Measurements from ENCODE around the gene RBFA.

DNA sequence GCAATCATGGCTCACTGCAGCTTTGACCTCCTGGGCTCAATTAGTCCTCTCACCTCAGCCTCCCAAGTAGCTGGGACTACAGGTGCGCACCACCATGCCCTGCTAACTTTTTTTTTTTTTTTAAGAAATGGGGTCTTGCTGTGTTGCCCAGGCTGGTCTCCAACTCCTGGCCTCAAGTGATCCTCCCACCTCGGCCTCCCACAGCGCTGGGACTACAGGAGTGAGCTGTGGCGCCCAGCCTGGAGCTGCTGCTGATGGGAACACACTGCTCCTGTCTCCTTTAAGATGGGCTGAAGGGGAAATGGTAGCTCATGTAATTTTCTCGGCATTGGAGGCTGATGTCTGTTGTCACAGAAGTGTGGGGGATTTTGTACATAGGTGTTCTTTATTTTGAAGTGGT lies 39.9 kb downstream of the RBFA start:
- TF ChIP-seq, protein P1, sequence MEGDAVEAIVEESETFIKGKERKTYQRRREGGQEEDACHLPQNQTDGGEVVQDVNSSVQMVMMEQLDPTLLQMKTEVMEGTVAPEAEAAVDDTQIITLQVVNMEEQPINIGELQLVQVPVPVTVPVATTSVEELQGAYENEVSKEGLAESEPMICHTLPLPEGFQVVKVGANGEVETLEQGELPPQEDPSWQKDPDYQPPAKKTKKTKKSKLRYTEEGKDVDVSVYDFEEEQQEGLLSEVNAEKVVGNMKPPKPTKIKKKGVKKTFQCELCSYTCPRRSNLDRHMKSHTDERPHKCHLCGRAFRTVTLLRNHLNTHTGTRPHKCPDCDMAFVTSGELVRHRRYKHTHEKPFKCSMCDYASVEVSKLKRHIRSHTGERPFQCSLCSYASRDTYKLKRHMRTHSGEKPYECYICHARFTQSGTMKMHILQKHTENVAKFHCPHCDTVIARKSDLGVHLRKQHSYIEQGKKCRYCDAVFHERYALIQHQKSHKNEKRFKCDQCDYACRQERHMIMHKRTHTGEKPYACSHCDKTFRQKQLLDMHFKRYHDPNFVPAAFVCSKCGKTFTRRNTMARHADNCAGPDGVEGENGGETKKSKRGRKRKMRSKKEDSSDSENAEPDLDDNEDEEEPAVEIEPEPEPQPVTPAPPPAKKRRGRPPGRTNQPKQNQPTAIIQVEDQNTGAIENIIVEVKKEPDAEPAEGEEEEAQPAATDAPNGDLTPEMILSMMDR (IDR thresholded peaks at IDR 0.05; ENCODE audit: low read length) = no peak
- no peak for TF ChIP-seq EZH2 (IDR thresholded peaks at IDR 0.05; ENCODE audit: borderline replicate concordance, low read length)

All from OCI-LY1 (cell line).